Adrenal gland (tissue), 5 donors: ENCODE data around the gene NLRP5.

ENCODE experiments used
- POLR2A ChIP-seq, 2 donors: fragments of 450-650 bp; IDR thresholded peaks; one replicate each; pipeline ENCODE4 v1.6.1; 2017; ENCODE audit warnings: antibody characterized with exemption in 2 of 2, mild to moderate bottlenecking in 2 of 2, moderate library complexity in 1 of 2
- TF ChIP-seq, protein P1 (sequence below), 6 experiments: fragments of 450-650 bp in 4 of 6; fragments of 200-600 bp in 2 of 6; sonication (generic) in 1 of 6; IDR thresholded peaks; 1 replicate in 5 of 6; 2 replicates in 1 of 6; pipeline versions ENCODE4 v1.5.1 to v1.8.0; 2016 to 2021; ENCODE audit warnings: antibody characterized with exemption in 6 of 6, mild to moderate bottlenecking in 2 of 6, moderate library complexity in 1 of 6
- donor health status: DM: no; HTN: no; CAD: no.

GRCh38 chr19:55985254-55985653, 1.3 kb upstream of the NLRP5 start:
- TF ChIP-seq, protein P1, sequence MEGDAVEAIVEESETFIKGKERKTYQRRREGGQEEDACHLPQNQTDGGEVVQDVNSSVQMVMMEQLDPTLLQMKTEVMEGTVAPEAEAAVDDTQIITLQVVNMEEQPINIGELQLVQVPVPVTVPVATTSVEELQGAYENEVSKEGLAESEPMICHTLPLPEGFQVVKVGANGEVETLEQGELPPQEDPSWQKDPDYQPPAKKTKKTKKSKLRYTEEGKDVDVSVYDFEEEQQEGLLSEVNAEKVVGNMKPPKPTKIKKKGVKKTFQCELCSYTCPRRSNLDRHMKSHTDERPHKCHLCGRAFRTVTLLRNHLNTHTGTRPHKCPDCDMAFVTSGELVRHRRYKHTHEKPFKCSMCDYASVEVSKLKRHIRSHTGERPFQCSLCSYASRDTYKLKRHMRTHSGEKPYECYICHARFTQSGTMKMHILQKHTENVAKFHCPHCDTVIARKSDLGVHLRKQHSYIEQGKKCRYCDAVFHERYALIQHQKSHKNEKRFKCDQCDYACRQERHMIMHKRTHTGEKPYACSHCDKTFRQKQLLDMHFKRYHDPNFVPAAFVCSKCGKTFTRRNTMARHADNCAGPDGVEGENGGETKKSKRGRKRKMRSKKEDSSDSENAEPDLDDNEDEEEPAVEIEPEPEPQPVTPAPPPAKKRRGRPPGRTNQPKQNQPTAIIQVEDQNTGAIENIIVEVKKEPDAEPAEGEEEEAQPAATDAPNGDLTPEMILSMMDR (IDR thresholded peaks at IDR 0.05) = no peak
- TF ChIP-seq POLR2A (IDR thresholded peaks at IDR 0.05) = no peak
